BE2C (cell line): ENCODE results near the gene TXNDC11.

Source experiments
- DNase-seq: peaks from one replicate; pipeline ENCODE4 v3.0.0-alpha.2; 2020
- H3K27me3 ChIP-seq: fragments of 250-450 bp; sonication (Bioruptor Pico); 2 replicates; pipeline ENCODE4 v1.5.1; 2020; ENCODE audit warnings: mild to moderate bottlenecking
- H3K36me3 ChIP-seq: fragments of 250-450 bp; sonication (Bioruptor Pico); 2 replicates; pipeline ENCODE4 v1.5.1; 2020; ENCODE audit warnings: mild to moderate bottlenecking
- H3K4me1 ChIP-seq: fragments of 250-450 bp; sonication (Bioruptor Pico); 2 replicates; pipeline ENCODE4 v1.5.1; 2020
- H3K4me3 ChIP-seq: 2 replicates; pipeline ENCODE4 v1.5.1; 2011; ENCODE audit warnings: low read depth, low read length
- H3K9me3 ChIP-seq: fragments of 250-450 bp; sonication (Bioruptor Pico); 2 replicates; pipeline ENCODE4 v1.5.1; 2020
- CTCF ChIP-seq: IDR thresholded peaks from 2 replicates; pipeline ENCODE4 v1.5.1; 2012; ENCODE audit warnings: mild to moderate bottlenecking, low read depth, low read length

The TXNDC11 gene

DNA sequence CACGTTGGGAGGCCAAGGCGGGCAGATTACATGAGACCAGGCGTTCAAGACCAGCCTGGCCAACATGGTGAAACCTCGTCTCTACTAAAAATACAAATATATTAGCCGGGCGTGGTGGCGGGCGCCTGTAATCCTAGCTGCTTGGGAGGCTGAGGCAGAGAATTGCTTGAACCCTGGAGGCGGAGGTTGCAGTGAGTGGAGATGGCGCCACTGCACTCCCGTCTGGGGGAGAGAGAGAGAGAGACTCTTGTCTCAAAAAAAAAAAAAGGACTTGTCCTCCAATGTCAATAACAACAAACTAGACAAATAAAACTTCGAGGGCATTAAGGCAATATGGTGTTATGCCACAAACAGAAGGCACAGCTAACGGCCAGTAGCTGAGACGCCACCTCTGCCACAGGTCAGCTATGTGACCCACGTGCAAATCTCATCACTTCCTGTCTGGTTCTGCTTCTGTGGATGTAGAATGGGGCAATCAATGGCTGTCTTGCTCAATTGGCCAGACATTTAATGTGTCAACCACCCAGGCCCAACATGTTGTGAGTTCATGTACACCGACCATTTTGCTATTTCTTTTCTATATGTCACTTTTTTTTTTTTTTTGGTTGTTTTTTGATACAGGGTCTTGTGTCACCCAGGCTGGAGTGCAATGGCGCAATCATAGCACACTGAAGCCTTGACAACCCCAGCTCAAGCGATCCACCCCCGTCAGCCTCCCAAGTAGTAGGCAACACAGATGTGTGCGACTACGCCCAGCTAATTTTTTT lies 834 bp upstream of the TXNDC11 start:
- H3K36me3 ChIP-seq, result peaks cover 3% of the 10 kb centered on the region
- DNase-seq, result no peak
- H3K4me1 ChIP-seq, result no peaks in the 10 kb centered on the region
- peak overlapping the region; percentile 61 for H3K4me3 ChIP-seq
- no peak for TF ChIP-seq CTCF
- no peaks in the 10 kb centered on the region for H3K9me3 ChIP-seq
- H3K27me3 ChIP-seq, result no peaks in the 10 kb centered on the region

DNA sequence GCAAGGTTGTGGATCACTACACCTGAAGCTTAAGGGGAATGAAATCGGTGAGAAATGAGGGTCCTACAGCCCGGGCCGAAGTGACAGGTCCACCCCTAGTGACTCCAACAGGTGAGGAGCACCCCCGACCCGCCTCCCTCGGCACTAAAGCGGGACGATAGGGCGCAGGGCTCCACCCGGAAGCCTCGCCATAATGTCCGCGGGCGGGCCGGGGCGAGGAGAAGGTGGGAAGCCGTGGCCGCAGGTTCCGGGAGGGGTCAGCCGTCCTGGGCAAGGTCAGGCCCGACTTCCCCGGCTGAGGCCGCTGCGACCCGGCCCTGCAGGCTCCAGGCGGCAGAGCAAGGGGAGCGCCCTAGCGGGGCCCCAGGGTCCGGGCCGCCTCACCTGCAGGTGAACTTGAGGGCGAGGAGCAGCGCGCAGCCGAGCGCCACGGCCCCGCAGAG lies 543 bp downstream of the TXNDC11 start:
- no peak for DNase-seq
- Histone ChIP-seq H3K4me3 (peak overlapping the region; percentile 81), H3K27me3 (no peaks in the 10 kb centered on the region), H3K9me3 (no peaks in the 10 kb centered on the region), H3K36me3 (no peaks in the 10 kb centered on the region), H3K4me1 (no peaks in the 10 kb centered on the region)
- TF ChIP-seq CTCF, result no peak

- Histone ChIP-seq H3K4me1 (no peaks in the 10 kb centered on the region), H3K4me3 (no peak overlapping the region), H3K36me3 (peaks cover 4% of the 10 kb centered on the region), H3K27me3 (no peaks in the 10 kb centered on the region), H3K9me3 (no peaks in the 10 kb centered on the region)
- no peak for TF ChIP-seq CTCF
- no peak for DNase-seq
These were observed 2.1 kb downstream of the TXNDC11 start for GRCh38 chr16:11740567-11740966.

- Histone ChIP-seq H3K36me3 (peaks cover 12% of the 10 kb centered on the region), H3K9me3 (no peaks in the 10 kb centered on the region), H3K4me3 (no peak overlapping the region), H3K27me3 (no peaks in the 10 kb centered on the region), H3K4me1 (no peaks in the 10 kb centered on the region)
- no peak for TF ChIP-seq CTCF
- DNase-seq, result no peak
These were observed 3.7 kb downstream of the TXNDC11 start for GRCh38 chr16:11738742-11739544.

DNA sequence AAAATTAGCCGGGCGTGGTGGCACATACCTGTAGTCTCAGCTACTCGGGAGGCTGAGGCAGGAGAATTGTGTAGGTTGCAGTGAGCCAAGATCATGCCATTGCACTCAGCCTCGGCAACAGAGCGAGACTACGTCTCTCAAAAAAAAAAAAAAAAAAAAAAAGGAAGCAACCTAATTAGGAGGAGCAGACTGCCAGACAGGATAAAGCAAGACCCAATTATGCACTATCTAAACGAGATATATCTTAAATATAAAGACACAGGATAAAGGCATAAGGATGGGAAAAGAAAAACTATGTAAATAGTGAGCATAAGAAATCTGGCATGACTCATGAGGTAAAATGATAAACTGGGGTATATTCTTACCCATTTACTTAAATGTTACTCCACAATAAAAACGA lies 4.9 kb downstream of the TXNDC11 start:
- Histone ChIP-seq H3K4me3 (no peak overlapping the region), H3K9me3 (no peaks in the 10 kb centered on the region), H3K36me3 (peaks cover 14% of the 10 kb centered on the region), H3K27me3 (no peaks in the 10 kb centered on the region), H3K4me1 (no peaks in the 10 kb centered on the region)
- no peak for TF ChIP-seq CTCF
- DNase-seq, result no peak

GRCh38 chr16:11736903-11737302 lies 5.8 kb downstream of the TXNDC11 start:
- peaks cover 21% of the 10 kb centered on the region for H3K36me3 ChIP-seq
- H3K4me3 ChIP-seq, result no peak overlapping the region
- DNase-seq, result no peak
- no peaks in the 10 kb centered on the region for H3K9me3 ChIP-seq
- H3K27me3 ChIP-seq, result no peaks in the 10 kb centered on the region
- H3K4me1 ChIP-seq, result no peaks in the 10 kb centered on the region
- no peak for TF ChIP-seq CTCF
